OCI-LY1 (cell line): ENCODE measurements around the gene SIRT7.
A peak's percentile ranks its signal among the peaks of the same experiment; 100 is the strongest.

Experiments
- H2AFZ ChIP-seq: fragments of 200-600 bp; sonication (generic), shearing (Covaris generic); 2 replicates; pipeline ENCODE4 v1.6.0; 2014; ENCODE audit warnings: antibody characterized with exemption, mild to moderate bottlenecking, low read length
- H3F3A ChIP-seq: fragments of 200-600 bp; sonication (generic), shearing (Covaris generic); 2 replicates; pipeline ENCODE4 v1.6.0; 2014; ENCODE audit warnings: mild to moderate bottlenecking, antibody characterized with exemption, low read length, moderate library complexity; ENCODE audit not compliant: insufficient read depth
- H3K27ac ChIP-seq: fragments of 200-600 bp; sonication (generic); 2 replicates; pipeline ENCODE4 v1.5.1; 2014; ENCODE audit warnings: low read length, mixed run types, mild to moderate bottlenecking, low read depth; ENCODE audit not compliant: poor library complexity, severe bottlenecking
- H3K27me3 ChIP-seq: fragments of 200-600 bp; sonication (generic); 2 replicates; pipeline ENCODE4 v1.6.0; 2014; ENCODE audit warnings: antibody characterized with exemption, mild to moderate bottlenecking, low read length, moderate library complexity; ENCODE audit not compliant: insufficient read depth
- H3K36me3 ChIP-seq: fragments of 200-600 bp; sonication (generic); 2 replicates; pipeline ENCODE4 v1.6.1; 2014; ENCODE audit warnings: mild to moderate bottlenecking, antibody characterized with exemption, low read length, moderate library complexity, mixed read lengths; ENCODE audit not compliant: insufficient read depth
- H3K4me1 ChIP-seq: fragments of 200-600 bp; sonication (generic); 2 replicates; pipeline ENCODE4 v1.5.1; 2014; ENCODE audit warnings: mild to moderate bottlenecking, low read length, moderate library complexity; ENCODE audit not compliant: insufficient read depth, severe bottlenecking
- H3K4me2 ChIP-seq: fragments of 200-600 bp; sonication (generic), shearing (Covaris generic); 2 replicates; pipeline ENCODE4 v1.6.1; 2014; ENCODE audit warnings: low read length
- H3K4me3 ChIP-seq: fragments of 200-600 bp; sonication (generic); 2 replicates; pipeline ENCODE4 v1.5.1; 2014; ENCODE audit warnings: low read length, low read depth, mild to moderate bottlenecking, mixed read lengths; ENCODE audit not compliant: poor library complexity, severe bottlenecking
- H3K79me2 ChIP-seq: fragments of 200-600 bp; shearing (Covaris generic); 2 replicates; pipeline ENCODE4 v1.6.1; 2016; ENCODE audit warnings: mixed run types, low read length, mixed read lengths; ENCODE audit not compliant: insufficient read depth
- H3K9ac ChIP-seq: fragments of 200-600 bp; sonication (generic), shearing (Covaris generic); 2 replicates; pipeline ENCODE4 v1.6.1; 2014; ENCODE audit warnings: mild to moderate bottlenecking, low read length, mixed read lengths
- H3K9me2 ChIP-seq: fragments of 200-600 bp; sonication (generic), shearing (Covaris generic); 2 replicates; pipeline ENCODE4 v1.6.1; 2014; ENCODE audit warnings: low read depth, mild to moderate bottlenecking, low read length, mixed read lengths
- H3K9me3 ChIP-seq: fragments of 200-600 bp; shearing (Covaris generic); 2 replicates; pipeline ENCODE4 v1.6.1; 2014; ENCODE audit warnings: low read length, mixed read lengths
- H4K20me1 ChIP-seq: fragments of 200-600 bp; sonication (generic), shearing (Covaris generic); 2 replicates; pipeline ENCODE4 v1.6.0; 2016; ENCODE audit warnings: mild to moderate bottlenecking, low read length; ENCODE audit not compliant: insufficient read depth
- CTCF ChIP-seq: fragments of 200-600 bp; sonication (generic), shearing (Covaris generic); IDR thresholded peaks from 2 replicates; pipeline ENCODE4 v1.5.1; 2017; ENCODE audit warnings: mild to moderate bottlenecking, antibody characterized with exemption, low read length, moderate library complexity, mixed read lengths
- EZH2 ChIP-seq: fragments of 200-600 bp; sonication (generic), shearing (Covaris generic); IDR thresholded peaks from 2 replicates; pipeline ENCODE4 v1.8.0; 2017; ENCODE audit warnings: borderline replicate concordance, mixed run types, mild to moderate bottlenecking, antibody characterized with exemption, low read length, moderate library complexity, mixed read lengths

The SIRT7 gene

GRCh38 chr17:81961087-81961511, 43.1 kb upstream of the SIRT7 start, which contains the start of gene NOTUM:
TSS of gene NOTUM (minus strand) at chr17:81961187. CDS start at chr17:81960909, 278 bp downstream.
- H3K4me3 ChIP-seq = peak within 1 kb of the TSS; percentile 48
- H3K27me3 ChIP-seq = peaks cover 30% of the 10 kb centered on the region; the same call in 1 of the 2 replicates
- no peaks in the 10 kb centered on the region for H3F3A ChIP-seq
- peaks cover 10% of the 10 kb centered on the region for H3K4me1 ChIP-seq
- no peak within 1 kb of the TSS for H2AFZ ChIP-seq
- no peaks in the 10 kb centered on the region for H3K79me2 ChIP-seq
- H4K20me1 ChIP-seq = no peaks in the 10 kb centered on the region
- TF ChIP-seq EZH2 (no peak), CTCF (no peak)
- H3K36me3 ChIP-seq = no peaks in the 10 kb centered on the region
- peak within 1 kb of the TSS; percentile 67 for H3K4me2 ChIP-seq
- no peak within 1 kb of the TSS for H3K9ac ChIP-seq
- no peaks in the 10 kb centered on the region for H3K9me3 ChIP-seq
- H3K27ac ChIP-seq = no peak within 1 kb of the TSS
- no peaks in the 10 kb centered on the region for H3K9me2 ChIP-seq

- H3K9ac ChIP-seq = no peak overlapping the region
- no peaks in the 10 kb centered on the region for H3K9me2 ChIP-seq
- H3K4me3 ChIP-seq = peak overlapping the region; percentile 48
- no peaks in the 10 kb centered on the region for H3K36me3 ChIP-seq
- H3K79me2 ChIP-seq = no peaks in the 10 kb centered on the region
- no peak overlapping the region for H2AFZ ChIP-seq
- H3K4me2 ChIP-seq = peak overlapping the region; percentile 67
- no peak overlapping the region for H3K27ac ChIP-seq
- peaks cover 10% of the 10 kb centered on the region for H3K4me1 ChIP-seq
- H3F3A ChIP-seq = no peaks in the 10 kb centered on the region
- H3K9me3 ChIP-seq = no peaks in the 10 kb centered on the region
- TF ChIP-seq CTCF = no peak
- TF ChIP-seq EZH2 = no peak
- no peaks in the 10 kb centered on the region for H4K20me1 ChIP-seq
- H3K27me3 ChIP-seq = peaks cover 30% of the 10 kb centered on the region; the same call in 1 of the 2 replicates
These were observed 42.4 kb upstream of the SIRT7 start for GRCh38 chr17:81960130-81960958.

GRCh38 chr17:81959362-81960129, 41.6 kb upstream of the SIRT7 start:
- H3F3A ChIP-seq = no peaks in the 10 kb centered on the region
- no peak overlapping the region for H2AFZ ChIP-seq
- no peak overlapping the region for H3K9ac ChIP-seq
- H3K9me3 ChIP-seq = no peaks in the 10 kb centered on the region
- no peaks in the 10 kb centered on the region for H3K36me3 ChIP-seq
- peak overlapping the region; percentile 48 for H3K4me3 ChIP-seq
- peak overlapping the region; percentile 67 for H3K4me2 ChIP-seq
- H4K20me1 ChIP-seq = no peaks in the 10 kb centered on the region
- H3K27ac ChIP-seq = no peak overlapping the region
- H3K27me3 ChIP-seq = peaks cover 27% of the 10 kb centered on the region; the same call in 1 of the 2 replicates
- peaks cover 10% of the 10 kb centered on the region for H3K4me1 ChIP-seq
- no peaks in the 10 kb centered on the region for H3K9me2 ChIP-seq
- no peak for TF ChIP-seq EZH2
- TF ChIP-seq CTCF = peak; percentile 63
- no peaks in the 10 kb centered on the region for H3K79me2 ChIP-seq
